ENCODE data around the gene CHD6. TPM values are rescaled to one million over a fixed set of nuclear protein-coding genes. Genes with fewer than 3 reads are reported as not detected.

Gene CHD6
- total and polyA plus RNA-seq, 2 of the 13 experiments (the other 11 are each of a cell fraction or from before 2014, with no cell fraction given) = 14.4 to 52.0 TPM

DNA sequence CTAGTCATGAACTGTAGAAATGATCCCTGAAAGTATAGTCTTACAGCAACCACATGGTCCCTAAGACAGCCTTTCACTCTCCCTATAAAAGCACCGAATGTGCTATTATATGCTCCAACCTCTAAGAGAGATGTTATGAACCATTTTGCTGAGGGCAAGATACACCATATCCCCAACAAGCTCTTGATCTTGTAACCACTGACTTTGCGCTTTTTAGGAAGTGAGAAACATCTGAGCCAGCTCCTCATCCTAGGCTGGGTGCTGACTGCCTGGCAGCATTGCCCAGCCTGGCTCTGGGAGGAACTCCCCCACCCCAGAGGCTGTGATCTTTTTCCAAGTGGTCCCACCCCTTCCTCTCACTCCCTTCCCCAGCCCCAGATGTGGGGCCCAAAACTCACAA, 248.5 kb downstream of the CHD6 start (continued):
- TF ChIP-seq, protein P1, sequence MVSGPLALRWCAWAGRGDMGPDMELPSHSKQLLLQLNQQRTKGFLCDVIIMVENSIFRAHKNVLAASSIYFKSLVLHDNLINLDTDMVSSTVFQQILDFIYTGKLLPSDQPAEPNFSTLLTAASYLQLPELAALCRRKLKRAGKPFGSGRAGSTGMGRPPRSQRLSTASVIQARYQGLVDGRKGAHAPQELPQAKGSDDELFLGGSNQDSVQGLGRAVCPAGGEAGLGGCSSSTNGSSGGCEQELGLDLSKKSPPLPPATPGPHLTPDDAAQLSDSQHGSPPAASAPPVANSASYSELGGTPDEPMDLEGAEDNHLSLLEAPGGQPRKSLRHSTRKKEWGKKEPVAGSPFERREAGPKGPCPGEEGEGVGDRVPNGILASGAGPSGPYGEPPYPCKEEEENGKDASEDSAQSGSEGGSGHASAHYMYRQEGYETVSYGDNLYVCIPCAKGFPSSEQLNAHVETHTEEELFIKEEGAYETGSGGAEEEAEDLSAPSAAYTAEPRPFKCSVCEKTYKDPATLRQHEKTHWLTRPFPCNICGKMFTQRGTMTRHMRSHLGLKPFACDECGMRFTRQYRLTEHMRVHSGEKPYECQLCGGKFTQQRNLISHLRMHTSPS (CRISPR knock-in tag; IDR thresholded peaks at IDR 0.05; ENCODE audit: low read depth) = no peak

DNA sequence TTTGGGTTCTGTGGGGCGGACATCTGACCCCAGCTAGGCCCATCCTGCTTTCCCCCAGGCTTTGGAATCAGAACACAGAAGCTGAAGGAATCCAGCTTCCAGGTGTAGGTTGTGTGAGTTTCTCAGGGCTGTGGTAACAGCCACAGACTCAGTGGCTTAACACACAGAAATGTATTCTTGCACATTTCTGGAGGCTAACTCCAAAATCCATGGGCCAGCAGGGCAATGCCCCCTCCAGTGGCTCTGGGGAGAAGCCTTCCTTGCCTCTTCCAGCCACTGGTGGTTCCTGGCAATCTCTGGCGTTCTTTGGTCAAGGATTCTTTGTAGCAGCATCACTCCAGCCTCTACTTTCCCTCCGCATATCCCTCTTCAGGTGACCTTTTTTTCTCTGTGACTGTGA, 250.2 kb downstream of the CHD6 start:
- 65% methylated on average over 3 of the region's 3 CpGs for WGBS (ENCODE audit: low lambda C conversion rate)
- in situ Hi-C loops (cut with HindIII; ENCODE audit: extremely low pct_ligation_motif_present, low pct_unique_long_range_greater_than_20kb) (no loop called here), intact Hi-C loops (cut with micrococcal nuclease; ENCODE audit: unreplicated experiment) (no loop called here)
- ChIA-PET CTCF (ENCODE audit: low intra/inter-chr PET ratio, low total read pairs) (no interaction called here), POLR2A (no interaction called here)
- Histone ChIP-seq H3K79me2 (ENCODE audit: insufficient read depth, low read length) (no peaks in the 10 kb centered on the region), H3K4me1 (ENCODE audit: insufficient read depth, low read length) (peaks cover 14% of the 10 kb centered on the region), H3K27me3 (ENCODE audit: control insufficient read depth in 1 of 2, insufficient read depth in 2 of 2, low read length in 2 of 2) (peaks cover 29 to 54% of the 10 kb centered on the region in 2 experiments), H3K9me3 (ENCODE audit: low read length) (no peaks in the 10 kb centered on the region), H3K4me3 (replicated peaks in 1 of 3; ENCODE audit: insufficient read depth in 1 of 3, low read depth in 2 of 3, low read length in 3 of 3) (no peak overlapping the region), H3K36me3 (replicated peaks in 1 of 2; ENCODE audit: control insufficient read depth in 1 of 2, insufficient read depth in 2 of 2, low read length in 2 of 2) (no peaks in the 10 kb centered on the region), H4K20me1 (ENCODE audit: insufficient read depth, low read length) (no peaks in the 10 kb centered on the region), H3K9ac (ENCODE audit: insufficient read depth, low read depth, low read length) (no peak overlapping the region), H3K27ac (ENCODE audit: extremely low read length, insufficient read depth, low read length) (no peak overlapping the region), H2AFZ (ENCODE audit: low read length) (no peak overlapping the region), H3K4me2 (ENCODE audit: low read depth, low read length) (no peak overlapping the region)
- BruUV-seq (replicated peaks) = no TSS peak
- no peak for DNase-seq (ENCODE audit: low spot score)
- FAIRE-seq = no peak
- no peak for ATAC-seq
- TF ChIP-seq ZNF775 (CRISPR knock-in tag; IDR thresholded peaks at IDR 0.05; ENCODE audit: borderline replicate concordance) (no peak), KAT2B (IDR thresholded peaks at IDR 0.05; ENCODE audit: borderline replicate concordance, low read depth, low read length) (no peak), ZNF839 (CRISPR knock-in tag; IDR thresholded peaks at IDR 0.05; ENCODE audit: borderline replicate concordance) (no peak), NR2F6 (IDR thresholded peaks at IDR 0.05) (no peak), NR2F6 (CRISPR knock-in tag; IDR thresholded peaks at IDR 0.05) (no peak)
- TF ChIP-seq, protein P2, sequence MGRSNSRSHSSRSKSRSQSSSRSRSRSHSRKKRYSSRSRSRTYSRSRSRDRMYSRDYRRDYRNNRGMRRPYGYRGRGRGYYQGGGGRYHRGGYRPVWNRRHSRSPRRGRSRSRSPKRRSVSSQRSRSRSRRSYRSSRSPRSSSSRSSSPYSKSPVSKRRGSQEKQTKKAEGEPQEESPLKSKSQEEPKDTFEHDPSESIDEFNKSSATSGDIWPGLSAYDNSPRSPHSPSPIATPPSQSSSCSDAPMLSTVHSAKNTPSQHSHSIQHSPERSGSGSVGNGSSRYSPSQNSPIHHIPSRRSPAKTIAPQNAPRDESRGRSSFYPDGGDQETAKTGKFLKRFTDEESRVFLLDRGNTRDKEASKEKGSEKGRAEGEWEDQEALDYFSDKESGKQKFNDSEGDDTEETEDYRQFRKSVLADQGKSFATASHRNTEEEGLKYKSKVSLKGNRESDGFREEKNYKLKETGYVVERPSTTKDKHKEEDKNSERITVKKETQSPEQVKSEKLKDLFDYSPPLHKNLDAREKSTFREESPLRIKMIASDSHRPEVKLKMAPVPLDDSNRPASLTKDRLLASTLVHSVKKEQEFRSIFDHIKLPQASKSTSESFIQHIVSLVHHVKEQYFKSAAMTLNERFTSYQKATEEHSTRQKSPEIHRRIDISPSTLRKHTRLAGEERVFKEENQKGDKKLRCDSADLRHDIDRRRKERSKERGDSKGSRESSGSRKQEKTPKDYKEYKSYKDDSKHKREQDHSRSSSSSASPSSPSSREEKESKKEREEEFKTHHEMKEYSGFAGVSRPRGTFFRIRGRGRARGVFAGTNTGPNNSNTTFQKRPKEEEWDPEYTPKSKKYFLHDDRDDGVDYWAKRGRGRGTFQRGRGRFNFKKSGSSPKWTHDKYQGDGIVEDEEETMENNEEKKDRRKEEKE (IDR thresholded peaks at IDR 0.05) = no peak

All from HepG2 (cell line).